Measurements from ENCODE around the gene PLCL1.

PLCL1 gene

GRCh38 chr2:198060277-198060676 lies 255.9 kb downstream of the PLCL1 start:
- DNase-seq (ENCODE audit: low read depth): no peak

- DNase-seq (ENCODE audit: low read depth): no peak
Observed at GRCh38 chr2:198062826-198063225, 258.4 kb downstream of the PLCL1 start.

- no peak for DNase-seq (ENCODE audit: low read depth)
Observed at GRCh38 chr2:198063242-198063641, 258.8 kb downstream of the PLCL1 start.

GRCh38 chr2:198065322-198065721 lies 260.9 kb downstream of the PLCL1 start:
- no peak for DNase-seq (ENCODE audit: low read depth)

- DNase-seq (ENCODE audit: low read depth): no peak
Observed at GRCh38 chr2:198066597-198066996, 262.2 kb downstream of the PLCL1 start.

GRCh38 chr2:198072655-198073054 lies 268.3 kb downstream of the PLCL1 start:
- no peak for DNase-seq (ENCODE audit: low read depth)

GRCh38 chr2:198073253-198073652 lies 268.9 kb downstream of the PLCL1 start:
- no peak for DNase-seq (ENCODE audit: low read depth)

- DNase-seq (ENCODE audit: low read depth): no peak
Observed at GRCh38 chr2:198077477-198077876, 273.1 kb downstream of the PLCL1 start.

- no peak for DNase-seq (ENCODE audit: low read depth)
Observed at GRCh38 chr2:198080879-198081765, 276.7 kb downstream of the PLCL1 start.

- no peak for DNase-seq (ENCODE audit: low read depth)
Observed at GRCh38 chr2:198084156-198084555, 279.8 kb downstream of the PLCL1 start.

GRCh38 chr2:198096002-198096401 lies 291.6 kb downstream of the PLCL1 start:
- no peak for DNase-seq (ENCODE audit: low read depth)

- DNase-seq (ENCODE audit: low read depth): no peak
Observed at GRCh38 chr2:198096965-198097364, 292.6 kb downstream of the PLCL1 start.

- no peak for DNase-seq (ENCODE audit: low read depth)
Observed at GRCh38 chr2:198097630-198098029, 293.2 kb downstream of the PLCL1 start.

- no peak for DNase-seq (ENCODE audit: low read depth)
Observed at GRCh38 chr2:198098386-198098785, 294.0 kb downstream of the PLCL1 start.

- no peak for DNase-seq (ENCODE audit: low read depth)
Observed at GRCh38 chr2:198098918-198099317, 294.5 kb downstream of the PLCL1 start.

- peak; percentile 4 for DNase-seq (ENCODE audit: low read depth)
Observed at GRCh38 chr2:198100346-198100745, 296.0 kb downstream of the PLCL1 start.

- DNase-seq (ENCODE audit: low read depth): no peak
Observed at GRCh38 chr2:198101688-198102087, 297.3 kb downstream of the PLCL1 start.

GRCh38 chr2:198102120-198102519 lies 297.7 kb downstream of the PLCL1 start:
- no peak for DNase-seq (ENCODE audit: low read depth)

GRCh38 chr2:198102856-198103255 lies 298.5 kb downstream of the PLCL1 start:
- DNase-seq (ENCODE audit: low read depth): no peak

GRCh38 chr2:198106621-198107385 lies 302.4 kb downstream of the PLCL1 start:
- DNase-seq (ENCODE audit: low read depth): no peak

GRCh38 chr2:198113316-198113715 lies 308.9 kb downstream of the PLCL1 start:
- no peak for DNase-seq (ENCODE audit: low read depth)

GRCh38 chr2:198114064-198114463 lies 309.7 kb downstream of the PLCL1 start:
- DNase-seq (ENCODE audit: low read depth): no peak

GRCh38 chr2:198115201-198115600 lies 310.8 kb downstream of the PLCL1 start:
- no peak for DNase-seq (ENCODE audit: low read depth)

Measured in amniotic epithelial cell (primary cell).